ENCODE data around the gene BABAM2. TPM values are rescaled to one million over a fixed set of nuclear protein-coding genes. Genes with fewer than 3 reads are reported as not detected.

The BABAM2 gene
- total and polyA plus RNA-seq, 9 of the 15 experiments (the other 6 are each of a cell fraction or from before 2014, with no cell fraction given), result 10.9 to 37.4 (median 25.6) TPM

DNA sequence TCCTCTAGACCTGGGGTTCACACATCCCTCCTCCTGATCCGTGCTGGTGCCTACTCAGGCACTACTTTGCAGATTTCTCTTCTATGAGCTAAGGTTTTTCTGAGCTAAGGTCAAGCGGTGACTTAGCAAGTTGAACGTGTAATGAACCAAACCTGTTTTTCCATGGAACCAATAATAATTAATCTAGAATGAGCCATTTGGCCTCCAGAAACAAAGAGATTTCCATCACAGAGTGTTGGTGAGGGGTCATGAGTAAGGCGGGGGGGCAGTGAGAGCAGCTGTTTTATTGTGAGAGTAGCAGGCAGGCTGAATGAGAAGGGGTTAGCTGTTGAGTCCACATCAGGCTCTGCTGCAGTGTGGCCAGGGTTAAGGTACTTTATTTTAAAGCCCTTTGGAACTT lies 390.1 kb downstream of the BABAM2 start:
- no TSS peak for BruUV-seq (replicated peaks)
- no peaks in the 10 kb centered on the region for H3K27me3 ChIP-seq (ENCODE audit: control insufficient read depth in 2 of 2, insufficient read depth in 2 of 2, low read length in 2 of 2)
- H4K20me1 ChIP-seq (replicated peaks; ENCODE audit: control insufficient read depth, insufficient read depth, low read length), result no peaks in the 10 kb centered on the region
- H3K4me3 ChIP-seq, result no peak overlapping the region
- H2AFZ ChIP-seq (ENCODE audit: low read depth, low read length), result no peak overlapping the region
- H3K79me2 ChIP-seq (ENCODE audit: control insufficient read depth, insufficient read depth, low read length), result no peaks in the 10 kb centered on the region
- TF ChIP-seq, protein P1, sequence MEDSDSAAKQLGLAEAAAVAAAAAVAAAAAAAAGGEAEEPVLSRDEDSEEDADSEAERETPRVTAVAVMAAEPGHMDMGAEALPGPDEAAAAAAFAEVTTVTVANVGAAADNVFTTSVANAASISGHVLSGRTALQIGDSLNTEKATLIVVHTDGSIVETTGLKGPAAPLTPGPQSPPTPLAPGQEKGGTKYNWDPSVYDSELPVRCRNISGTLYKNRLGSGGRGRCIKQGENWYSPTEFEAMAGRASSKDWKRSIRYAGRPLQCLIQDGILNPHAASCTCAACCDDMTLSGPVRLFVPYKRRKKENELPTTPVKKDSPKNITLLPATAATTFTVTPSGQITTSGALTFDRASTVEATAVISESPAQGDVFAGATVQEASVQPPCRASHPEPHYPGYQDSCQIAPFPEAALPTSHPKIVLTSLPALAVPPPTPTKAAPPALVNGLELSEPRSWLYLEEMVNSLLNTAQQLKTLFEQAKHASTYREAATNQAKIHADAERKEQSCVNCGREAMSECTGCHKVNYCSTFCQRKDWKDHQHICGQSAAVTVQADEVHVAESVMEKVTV (CRISPR knock-in tag; IDR thresholded peaks at IDR 0.05), result no peak
- TF ChIP-seq ZFP1 (CRISPR knock-in tag; IDR thresholded peaks at IDR 0.05) (no peak), ZNF408 (CRISPR knock-in tag; IDR thresholded peaks at IDR 0.05; ENCODE audit: low read depth) (no peak), MEF2A (IDR thresholded peaks at IDR 0.05; ENCODE audit: control insufficient read depth, low read depth, low read length) (no peak)
- ChIA-PET POLR2A (interaction anchor here (0.5 to 0.8 kb wide), 3 partner anchors 10 to 121 kb away, joined by 3 to 4 read pairs (median 4); no protein-coding TSS in a partner anchor), CTCF (ENCODE audit: low intra/inter-chr PET ratio) (no interaction called here)
- no peak for ATAC-seq
- in situ Hi-C loops (cut with MboI), result no loop called here
- no peak overlapping the region for H3K27ac ChIP-seq (ENCODE audit: extremely low read depth, low read depth, low read length)
- intact Hi-C loops (cut with micrococcal nuclease), result no loop called here
- FAIRE-seq, result no peak
- WGBS (ENCODE audit: insufficient coverage, low coverage, missing lambda C conversion rate), result 58% methylated on average over 4 of the region's 4 CpGs
- peaks cover 0 to 6% of the 10 kb centered on the region in 2 experiments; a peak in 2 of 5 replicates for H3K4me1 ChIP-seq (replicated peaks in 1 of 2; ENCODE audit: control insufficient read depth in 2 of 2, insufficient read depth in 2 of 2, low read length in 2 of 2)
- H3K4me2 ChIP-seq (ENCODE audit: insufficient read depth, low read length), result no peak overlapping the region
- no peak for DNase-seq (ENCODE audit: extremely low read depth in 1 of 4, low spot score in 3 of 4)
- H3K9ac ChIP-seq (ENCODE audit: insufficient read depth in 1 of 2, low read depth in 2 of 2, low read length in 2 of 2), result no peak overlapping the region
- no peaks in the 10 kb centered on the region for H3K9me3 ChIP-seq (replicated peaks; ENCODE audit: control insufficient read depth, insufficient read depth, low read depth, low read length)
- H3K9me1 ChIP-seq (ENCODE audit: control insufficient read depth, insufficient read depth, low read length), result no peaks in the 10 kb centered on the region
- H3K36me3 ChIP-seq (ENCODE audit: control insufficient read depth, insufficient read depth, low read length), result no peaks in the 10 kb centered on the region

DNA sequence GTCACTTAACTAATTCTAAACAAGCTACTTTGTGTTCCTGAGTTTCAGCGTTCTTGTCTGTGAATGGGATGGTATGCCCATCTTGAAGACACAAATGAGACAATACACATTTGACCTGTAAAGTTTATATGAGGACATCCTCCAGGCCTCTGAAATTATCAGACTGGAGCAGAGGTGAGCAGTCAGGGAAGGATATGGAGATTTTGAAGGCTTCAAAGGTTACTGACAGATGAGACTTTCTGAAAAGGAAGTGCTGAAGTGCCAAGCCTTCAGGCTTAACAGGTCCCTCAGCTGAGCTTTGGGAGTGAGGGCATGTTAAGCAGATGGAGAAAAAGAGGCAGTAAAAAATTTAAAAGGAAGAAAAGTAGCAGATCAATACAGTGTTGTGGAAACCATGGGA lies 391.2 kb downstream of the BABAM2 start:
- Histone ChIP-seq H3K9me1 (ENCODE audit: control insufficient read depth, insufficient read depth, low read length) (no peaks in the 10 kb centered on the region), H3K27ac (ENCODE audit: extremely low read depth, low read depth, low read length) (no peak overlapping the region), H3K27me3 (ENCODE audit: control insufficient read depth in 2 of 2, insufficient read depth in 2 of 2, low read length in 2 of 2) (no peaks in the 10 kb centered on the region), H3K36me3 (ENCODE audit: control insufficient read depth, insufficient read depth, low read length) (no peaks in the 10 kb centered on the region), H3K9me3 (replicated peaks; ENCODE audit: control insufficient read depth, insufficient read depth, low read depth, low read length) (no peaks in the 10 kb centered on the region), H3K9ac (ENCODE audit: insufficient read depth in 1 of 2, low read depth in 2 of 2, low read length in 2 of 2) (no peak overlapping the region), H2AFZ (ENCODE audit: low read depth, low read length) (no peak overlapping the region), H3K79me2 (ENCODE audit: control insufficient read depth, insufficient read depth, low read length) (no peaks in the 10 kb centered on the region), H3K4me2 (ENCODE audit: insufficient read depth, low read length) (no peak overlapping the region), H3K4me3 (no peak overlapping the region), H4K20me1 (replicated peaks; ENCODE audit: control insufficient read depth, insufficient read depth, low read length) (no peaks in the 10 kb centered on the region), H3K4me1 (replicated peaks in 1 of 2; ENCODE audit: control insufficient read depth in 2 of 2, insufficient read depth in 2 of 2, low read length in 2 of 2) (no peaks in the 10 kb centered on the region; a peak in 1 of 5 replicates)
- WGBS (ENCODE audit: insufficient coverage, low coverage, missing lambda C conversion rate), result 54% methylated on average over 1 of the region's 1 CpG
- intact Hi-C loops (cut with micrococcal nuclease) (no loop called here), in situ Hi-C loops (cut with MboI) (no loop called here)
- POLR2A ChIA-PET, result interaction anchor here (0.8 kb wide), 1 partner anchor 14 kb away, joined by 3 read pairs; no protein-coding TSS in a partner anchor
- DNase-seq (ENCODE audit: extremely low read depth in 1 of 4, low spot score in 3 of 4), result no peak
- no TSS peak for BruUV-seq (replicated peaks)
- TF ChIP-seq, protein P2, sequence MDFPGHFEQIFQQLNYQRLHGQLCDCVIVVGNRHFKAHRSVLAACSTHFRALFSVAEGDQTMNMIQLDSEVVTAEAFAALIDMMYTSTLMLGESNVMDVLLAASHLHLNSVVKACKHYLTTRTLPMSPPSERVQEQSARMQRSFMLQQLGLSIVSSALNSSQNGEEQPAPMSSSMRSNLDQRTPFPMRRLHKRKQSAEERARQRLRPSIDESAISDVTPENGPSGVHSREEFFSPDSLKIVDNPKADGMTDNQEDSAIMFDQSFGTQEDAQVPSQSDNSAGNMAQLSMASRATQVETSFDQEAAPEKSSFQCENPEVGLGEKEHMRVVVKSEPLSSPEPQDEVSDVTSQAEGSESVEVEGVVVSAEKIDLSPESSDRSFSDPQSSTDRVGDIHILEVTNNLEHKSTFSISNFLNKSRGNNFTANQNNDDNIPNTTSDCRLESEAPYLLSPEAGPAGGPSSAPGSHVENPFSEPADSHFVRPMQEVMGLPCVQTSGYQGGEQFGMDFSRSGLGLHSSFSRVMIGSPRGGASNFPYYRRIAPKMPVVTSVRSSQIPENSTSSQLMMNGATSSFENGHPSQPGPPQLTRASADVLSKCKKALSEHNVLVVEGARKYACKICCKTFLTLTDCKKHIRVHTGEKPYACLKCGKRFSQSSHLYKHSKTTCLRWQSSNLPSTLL (IDR thresholded peaks at IDR 0.05), result no peak
- TF ChIP-seq CBFA2T2 (conservative IDR thresholded peaks at IDR 0.05), result no peak
- no peak for TF ChIP-seq TAF1 (IDR thresholded peaks at IDR 0.05; ENCODE audit: control insufficient read depth, extremely low read depth, insufficient read depth, low read length, severe bottlenecking)
- CTCF ChIA-PET (ENCODE audit: low intra/inter-chr PET ratio), result no interaction called here
- ATAC-seq, result no peak
- no peak for FAIRE-seq
